GM19025 (cell line): ENCODE data around the gene REN.

Experiments used
- ATAC-seq: cut with Tn5 transposase; IDR thresholded peaks from one replicate; pipeline ENCODE4 v1.9.1; 2021; ENCODE audit warnings: mild to moderate bottlenecking, low read depth, moderate library complexity; ENCODE audit not compliant: unreplicated experiment

The REN gene

GRCh38 chr1:204112876-204113730 lies 53.0 kb downstream of the REN start:
- ATAC-seq: no peak

- no peak for ATAC-seq
Measured at GRCh38 chr1:204110894-204111633, 55.1 kb downstream of the REN start.

- no peak for ATAC-seq
Measured at GRCh38 chr1:204108312-204109141, 57.6 kb downstream of the REN start.

GRCh38 chr1:204107892-204108291 lies 58.2 kb downstream of the REN start:
- ATAC-seq: no peak

GRCh38 chr1:204106825-204107224 lies 59.3 kb downstream of the REN start:
- ATAC-seq: no peak

- ATAC-seq: no peak
Measured at GRCh38 chr1:204105131-204105515, 61.0 kb downstream of the REN start.
